HG03469 (cell line): ENCODE data around the gene VCAN.

Experiments used
- ATAC-seq: cut with Tn5 transposase; IDR thresholded peaks from one replicate; pipeline ENCODE4 v1.9.1; 2021; ENCODE audit warnings: mild to moderate bottlenecking, moderate library complexity, moderate number of reproducible peaks; ENCODE audit not compliant: unreplicated experiment

The VCAN gene

DNA sequence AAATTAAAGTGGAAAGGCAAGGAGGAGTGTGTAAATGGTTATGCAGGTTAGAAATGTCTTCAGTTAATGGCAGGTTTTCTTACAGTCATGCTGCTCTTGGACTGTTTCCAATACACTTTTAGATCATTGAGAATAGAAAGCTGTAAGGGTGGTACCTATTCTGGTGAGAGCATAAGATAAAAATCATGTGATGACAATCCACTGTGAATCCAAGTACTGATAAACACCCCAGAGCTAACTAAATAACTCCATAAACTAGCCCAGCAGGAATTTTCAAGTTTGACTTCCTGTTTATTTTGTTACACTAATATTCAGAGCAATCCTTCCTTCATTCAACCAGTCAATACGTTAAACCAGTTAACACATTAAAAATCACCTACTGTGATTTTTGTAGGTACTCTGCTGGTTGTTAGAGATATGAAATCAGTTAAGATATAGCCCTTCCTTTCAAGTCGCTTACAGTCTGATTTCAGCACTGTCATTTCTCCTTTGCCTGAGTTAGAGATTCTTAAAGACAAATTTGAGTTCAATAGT is 22.6 kb downstream of the VCAN start:
- no peak for ATAC-seq

DNA sequence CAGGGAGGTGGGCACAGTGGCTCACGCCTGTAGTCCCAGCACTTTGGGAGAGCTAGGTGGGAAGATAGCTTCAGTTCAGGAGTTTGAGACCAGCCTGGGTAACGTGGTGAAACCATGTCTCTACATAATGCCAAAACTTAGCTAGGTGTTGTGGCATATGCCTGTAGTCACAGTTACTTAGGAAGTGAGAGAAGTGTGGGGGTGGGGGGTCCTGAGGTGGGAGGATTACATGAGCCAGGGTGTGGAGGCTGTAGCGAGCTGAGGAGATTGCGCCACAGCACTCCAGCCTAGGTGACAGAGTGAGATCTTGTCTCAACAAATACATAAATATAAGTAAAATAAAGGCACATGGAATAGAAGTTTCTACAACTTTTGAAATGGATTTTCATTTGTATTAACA is 23.1 kb downstream of the VCAN start:
- no peak for ATAC-seq

DNA sequence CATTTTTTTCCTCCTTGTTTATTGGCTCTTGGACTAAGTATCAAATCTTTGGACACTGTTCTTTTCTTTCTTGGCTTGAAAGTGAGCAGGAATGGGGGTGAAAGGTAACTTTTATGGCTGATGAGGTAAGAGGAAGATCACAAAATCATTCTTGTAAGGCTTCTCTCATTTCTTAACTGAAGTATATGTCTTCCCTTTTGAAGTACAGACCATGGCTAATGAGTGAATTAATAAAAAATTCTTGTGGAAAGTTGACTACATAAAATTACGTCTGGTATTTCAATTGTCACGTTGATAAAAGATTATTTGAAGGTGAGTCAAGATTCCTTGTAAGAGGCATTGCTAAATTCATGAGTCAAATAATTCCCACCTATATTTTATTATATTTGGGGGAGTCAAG is 25.1 kb downstream of the VCAN start:
- no peak for ATAC-seq

DNA sequence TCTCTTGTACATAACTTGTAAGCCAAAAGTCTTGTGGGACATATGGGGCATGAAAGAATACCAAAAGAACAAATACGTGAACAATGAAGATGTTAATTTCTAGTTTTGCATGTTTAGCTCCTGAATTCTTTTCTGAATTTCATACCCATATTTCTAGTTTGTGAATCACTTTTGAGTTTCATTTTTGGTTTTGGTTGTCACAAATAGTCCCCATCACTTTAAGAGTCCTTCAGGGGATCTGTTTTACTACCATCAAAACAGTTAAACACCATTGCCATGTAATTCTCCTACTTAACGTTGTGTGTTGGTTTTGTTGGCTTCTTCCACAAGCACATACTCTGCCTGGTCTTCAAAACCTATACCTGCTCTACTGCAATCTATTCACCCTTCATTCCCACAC is 27.0 kb downstream of the VCAN start:
- no peak for ATAC-seq

DNA sequence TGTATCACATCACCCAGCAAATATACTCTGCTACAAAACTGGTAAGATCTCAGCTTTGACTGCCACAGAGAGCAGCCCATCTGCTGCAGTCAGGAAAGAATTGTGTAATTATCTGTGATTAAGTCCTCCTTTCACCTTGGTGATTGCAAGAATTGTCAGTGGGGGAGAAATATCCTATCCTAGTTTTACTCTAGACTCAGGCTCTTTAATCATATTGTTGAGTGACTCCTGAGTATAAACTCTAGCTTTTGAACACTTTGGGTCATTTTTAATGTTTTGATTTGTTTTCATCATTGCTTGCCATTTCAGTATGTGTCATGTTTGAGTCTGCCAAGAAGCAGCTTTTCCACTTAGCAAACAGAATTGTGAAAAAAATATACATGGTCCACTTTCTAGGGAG is 32.1 kb downstream of the VCAN start:
- ATAC-seq, result no peak

DNA sequence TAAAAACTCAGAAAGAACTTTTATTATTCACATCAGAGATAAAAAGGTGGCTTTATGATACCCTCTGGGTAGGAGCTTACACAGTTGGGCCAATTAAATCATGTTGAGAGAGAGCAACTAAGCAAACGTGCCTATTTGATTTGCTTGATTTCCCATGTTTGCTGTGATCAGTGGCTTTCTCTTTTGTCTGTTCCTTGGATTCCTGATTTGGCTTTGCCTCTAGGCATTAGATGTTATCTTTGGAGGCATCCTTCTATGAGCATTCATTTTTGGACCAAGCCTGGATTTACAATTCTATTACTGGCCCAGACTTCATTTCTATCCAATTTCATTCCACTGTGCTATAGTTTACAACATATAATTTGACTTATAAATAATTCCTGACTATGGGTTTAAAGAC is 35.9 kb downstream of the VCAN start:
- no peak for ATAC-seq

DNA sequence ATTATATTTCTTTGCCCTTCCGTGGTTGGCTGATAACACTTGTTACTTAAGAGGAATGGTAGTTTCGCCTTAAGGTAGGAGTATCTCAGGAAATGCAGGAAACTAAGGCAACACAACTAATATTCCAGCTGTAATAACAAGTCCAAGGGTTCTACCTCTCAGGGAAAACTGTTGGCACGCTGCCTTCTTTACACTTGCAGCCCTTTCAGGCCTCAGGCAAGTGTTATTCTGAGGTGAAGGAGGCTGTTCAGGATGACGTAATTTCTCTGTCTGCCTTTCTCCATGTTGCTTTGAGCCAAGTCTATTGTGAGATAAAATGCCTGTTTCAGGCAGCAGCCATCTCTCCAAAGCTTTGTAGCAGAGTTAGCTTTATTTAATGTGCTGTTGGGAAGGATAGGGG is 38.0 kb downstream of the VCAN start:
- ATAC-seq, result no peak

DNA sequence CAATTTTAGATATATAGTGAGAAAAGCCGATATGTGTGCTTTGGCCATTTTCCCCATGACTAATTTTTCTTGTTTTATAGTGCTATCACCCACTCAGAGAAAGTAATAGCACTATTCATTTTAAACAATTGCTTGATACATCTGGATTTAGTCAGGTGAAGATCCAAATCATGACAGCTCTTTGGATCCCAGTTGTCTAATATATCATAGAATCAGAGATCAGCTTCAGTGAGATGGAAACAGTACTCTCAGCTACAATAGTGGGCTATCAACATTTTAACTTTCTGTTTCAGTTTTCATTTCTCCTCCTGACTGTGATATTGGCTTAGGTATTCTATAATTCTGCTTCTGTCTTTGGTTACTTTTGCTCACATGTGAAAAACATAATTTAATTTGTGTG is 38.7 kb downstream of the VCAN start:
- peak; percentile 79 for ATAC-seq

DNA sequence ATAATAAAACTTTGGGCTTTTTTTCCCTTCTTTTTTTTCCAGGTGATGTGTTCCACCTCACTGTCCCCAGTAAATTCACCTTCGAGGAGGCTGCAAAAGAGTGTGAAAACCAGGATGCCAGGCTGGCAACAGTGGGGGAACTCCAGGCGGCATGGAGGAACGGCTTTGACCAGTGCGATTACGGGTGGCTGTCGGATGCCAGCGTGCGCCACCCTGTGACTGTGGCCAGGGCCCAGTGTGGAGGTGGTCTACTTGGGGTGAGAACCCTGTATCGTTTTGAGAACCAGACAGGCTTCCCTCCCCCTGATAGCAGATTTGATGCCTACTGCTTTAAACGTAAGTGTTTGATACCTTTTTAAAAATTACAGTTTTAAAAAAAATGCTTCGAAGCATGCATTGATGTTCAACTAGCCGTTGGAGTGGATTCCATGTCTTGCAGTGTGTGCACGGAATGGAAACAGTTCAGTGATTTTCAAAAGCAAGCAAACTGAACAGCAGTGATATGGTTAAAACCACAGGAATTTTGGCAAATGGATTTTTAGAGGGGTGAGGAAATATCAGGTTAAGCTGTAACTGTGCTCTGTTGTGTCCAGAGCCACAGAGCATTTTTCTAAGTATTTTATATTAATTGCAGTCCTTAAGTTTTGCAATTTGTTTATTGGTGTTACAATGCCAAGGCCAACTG is 40.7 kb downstream of the VCAN start:
- no peak for ATAC-seq

DNA sequence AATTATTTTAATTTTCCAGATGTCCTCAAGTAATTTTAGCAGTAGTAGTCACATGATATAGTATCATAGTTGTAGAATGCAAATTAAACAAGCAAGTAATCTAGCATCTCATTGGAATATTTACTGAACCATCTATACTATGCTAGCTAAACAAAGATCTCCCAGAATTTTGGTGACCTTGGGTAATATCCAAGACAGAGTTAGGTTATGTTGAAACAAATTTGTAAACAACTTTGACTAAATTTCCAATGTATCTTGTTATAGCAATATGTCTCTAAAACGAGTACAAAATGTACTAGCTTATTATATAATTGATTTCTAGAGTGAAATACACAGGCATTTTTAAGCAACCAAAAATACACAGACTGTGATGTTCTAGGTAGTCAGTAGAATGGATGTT is 41.5 kb downstream of the VCAN start:
- no peak for ATAC-seq

DNA sequence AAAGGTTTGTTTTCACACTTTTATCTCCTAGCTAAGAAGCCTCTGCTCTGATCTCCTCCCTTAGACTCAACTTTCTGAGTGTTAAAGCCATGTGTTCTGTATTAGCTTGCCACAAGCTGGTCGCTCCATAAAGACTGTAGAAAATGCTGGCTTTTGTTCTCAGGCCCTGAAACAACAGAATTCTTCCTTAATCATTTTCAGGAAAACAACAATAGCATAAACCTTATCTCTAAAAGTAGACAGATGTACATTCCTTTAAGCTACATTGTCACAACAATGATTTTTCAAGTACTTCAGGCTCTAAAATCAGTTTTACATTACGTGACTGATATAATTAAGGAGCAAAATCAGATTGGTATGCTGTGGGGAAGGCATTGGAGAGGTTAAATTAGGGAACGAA is 41.9 kb downstream of the VCAN start:
- ATAC-seq, result no peak

DNA sequence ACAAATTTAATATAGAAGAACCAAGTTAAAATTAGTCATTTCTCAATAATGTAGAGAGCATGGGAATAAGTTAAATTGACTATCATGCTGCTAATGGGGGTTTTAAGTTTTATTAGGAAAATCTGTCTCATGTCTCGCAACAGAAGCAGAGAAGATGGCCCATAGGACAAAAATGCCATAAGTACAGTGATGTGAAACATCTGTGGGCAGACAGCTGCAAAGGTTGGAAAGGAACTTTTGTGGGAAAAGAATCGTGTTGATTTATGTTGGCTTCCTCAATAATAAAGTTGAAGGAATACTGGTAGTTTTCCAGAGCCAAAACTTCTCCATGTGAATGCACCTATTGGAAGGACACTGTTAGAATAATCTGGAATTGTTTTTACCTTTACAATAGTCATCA is 44.8 kb downstream of the VCAN start:
- ATAC-seq, result no peak

DNA sequence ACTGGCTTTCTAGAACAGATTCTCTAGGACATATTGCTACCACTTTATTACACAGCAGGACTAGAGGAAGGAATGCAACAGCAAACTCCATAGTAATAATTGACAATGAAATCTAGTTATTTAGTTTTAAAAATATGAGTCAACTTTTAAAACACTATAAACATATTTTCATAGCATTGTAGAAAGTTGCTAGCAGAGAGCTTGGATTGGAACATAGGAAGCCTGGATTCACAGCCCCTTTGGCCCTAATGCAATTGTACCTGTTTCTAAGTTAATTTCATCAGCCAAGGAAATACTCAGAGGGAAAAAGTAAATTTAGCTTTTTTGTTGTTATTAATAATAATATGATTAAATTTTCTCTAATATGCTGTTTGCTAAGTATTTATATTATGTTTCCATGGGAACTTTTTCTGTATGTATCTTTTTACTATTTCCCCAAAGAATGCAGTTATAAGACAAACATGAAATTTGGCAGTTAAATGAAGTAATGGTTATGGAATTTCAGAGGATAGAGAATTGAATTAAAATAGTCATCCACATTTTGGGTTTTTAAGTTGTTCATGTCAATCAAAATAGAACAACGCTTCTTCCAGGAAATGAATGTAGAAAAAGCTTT is 45.6 kb downstream of the VCAN start:
- no peak for ATAC-seq

DNA sequence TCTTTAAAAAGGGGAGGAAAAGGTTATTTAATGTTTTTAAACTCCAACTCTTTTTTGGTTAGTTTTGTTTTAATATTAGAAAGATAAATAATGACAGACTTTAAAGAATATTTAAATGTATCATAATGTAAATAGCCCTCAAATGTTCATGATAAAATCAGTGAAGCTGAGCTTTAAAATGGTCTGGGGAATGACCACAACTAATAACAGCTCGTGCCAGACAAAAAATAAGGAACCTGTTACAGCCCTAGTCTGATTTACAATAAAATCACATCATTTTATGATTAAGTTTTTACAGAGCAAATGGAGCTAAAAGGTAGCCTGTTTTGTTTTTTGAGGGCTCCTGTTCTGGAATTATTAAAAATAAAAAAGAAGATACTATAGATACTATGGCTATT is 46.1 kb downstream of the VCAN start:
- no peak for ATAC-seq

DNA sequence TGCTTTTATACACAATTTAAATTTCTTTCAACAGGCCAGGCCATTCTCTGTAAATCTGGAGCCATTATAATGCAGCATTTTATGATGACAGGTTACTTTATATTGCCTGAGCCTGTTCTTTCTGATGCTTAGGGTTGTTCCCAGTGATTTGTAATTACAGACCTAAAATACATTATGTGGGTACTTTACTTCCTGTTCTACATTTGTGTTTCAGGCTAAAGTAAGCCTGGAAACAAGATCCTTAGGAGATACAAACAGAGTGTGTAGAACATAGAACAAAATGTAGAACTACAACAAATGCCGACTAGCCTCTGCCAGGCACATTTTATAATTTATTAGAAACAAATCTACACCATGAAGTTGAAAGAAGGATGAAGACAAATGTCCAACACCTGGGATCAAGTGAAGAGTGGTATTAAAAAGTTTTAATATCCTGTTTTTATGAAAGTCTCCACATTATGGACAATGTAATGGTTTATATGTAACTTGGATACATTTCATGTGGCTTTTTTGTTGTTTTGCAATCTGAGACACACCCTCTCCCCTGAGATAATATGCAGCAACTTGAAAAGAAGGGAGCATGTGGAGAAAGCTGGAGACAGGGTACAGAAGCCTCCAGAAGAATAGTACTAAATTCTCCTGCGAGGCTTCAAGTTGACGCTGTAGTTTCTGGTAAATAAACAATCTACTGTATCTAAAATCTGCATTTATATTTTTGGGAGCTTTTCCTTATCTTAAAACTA is 46.9 kb downstream of the VCAN start:
- ATAC-seq, result no peak

DNA sequence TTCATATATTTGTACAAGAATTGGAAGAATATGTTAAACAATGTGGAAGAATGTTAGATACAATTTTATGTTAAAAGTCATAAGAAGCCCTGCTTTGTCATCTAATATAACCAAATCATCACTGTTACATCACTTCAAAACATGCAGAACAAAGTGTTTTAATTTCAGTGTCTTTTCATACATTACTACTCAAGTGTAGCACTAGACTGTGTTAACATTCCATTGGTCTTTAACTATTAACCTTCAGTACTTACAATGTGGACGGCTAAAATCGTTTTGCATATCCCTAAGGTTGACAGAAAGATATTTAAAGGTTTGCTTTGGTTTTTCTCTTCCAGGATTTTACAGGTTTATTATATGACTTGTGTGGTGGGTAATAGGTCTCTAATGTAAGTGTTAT is 50.9 kb downstream of the VCAN start:
- no peak for ATAC-seq

DNA sequence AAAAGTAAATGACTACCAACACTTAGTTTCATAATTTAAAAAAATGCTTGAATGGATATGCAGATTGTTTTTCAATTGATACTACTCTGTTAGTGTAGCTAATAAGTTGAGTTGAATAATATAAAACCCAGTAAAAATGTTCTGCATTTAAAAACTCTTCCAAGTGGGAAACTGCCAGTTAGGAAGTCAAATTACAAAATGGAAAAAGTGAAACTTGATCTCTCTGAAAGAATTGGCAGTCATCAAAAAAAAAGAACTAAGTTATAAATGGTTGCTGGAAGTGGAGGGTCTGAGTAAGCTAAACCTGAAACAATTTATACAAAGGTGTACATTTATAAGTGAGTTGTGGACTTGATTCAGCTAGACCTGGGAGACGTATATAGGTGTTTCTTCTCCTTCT is 52.4 kb downstream of the VCAN start:
- ATAC-seq, result no peak

DNA sequence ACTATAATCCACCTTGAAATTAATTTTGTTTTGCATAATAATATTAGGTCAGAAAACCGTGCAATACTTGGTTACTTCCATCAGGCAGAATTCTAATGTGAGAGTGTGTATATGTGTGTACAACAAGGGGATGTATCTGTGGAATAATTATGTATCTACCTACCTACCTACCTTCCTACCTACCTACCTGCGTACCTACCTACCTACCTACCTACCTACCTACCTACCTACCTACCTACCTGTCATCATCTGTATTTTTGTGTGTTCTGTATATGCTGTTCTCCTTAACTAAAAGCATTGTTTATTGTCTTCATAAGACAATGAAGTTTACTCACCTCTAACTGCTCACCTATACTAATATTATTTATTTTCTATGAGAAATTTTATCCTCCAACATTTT is 52.8 kb downstream of the VCAN start:
- no peak for ATAC-seq

DNA sequence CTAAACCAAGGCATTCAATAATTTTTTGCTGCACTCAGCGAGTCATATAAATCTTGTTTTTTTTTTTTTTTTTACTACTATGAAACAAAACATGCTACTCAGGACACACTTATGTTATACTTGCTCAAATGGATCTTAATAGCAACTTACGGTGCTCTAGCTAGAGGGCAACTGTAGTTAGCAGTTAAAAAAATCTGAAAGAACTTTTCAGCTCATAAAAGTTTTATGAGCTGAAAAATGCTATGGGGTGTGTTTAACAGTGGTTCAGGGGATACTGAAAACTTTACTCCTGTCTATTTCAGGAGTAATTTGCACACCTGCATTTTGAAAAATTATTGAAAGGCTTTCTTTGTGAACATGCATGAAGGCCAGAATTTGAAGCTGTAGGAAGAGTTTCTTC is 53.4 kb downstream of the VCAN start:
- no peak for ATAC-seq

DNA sequence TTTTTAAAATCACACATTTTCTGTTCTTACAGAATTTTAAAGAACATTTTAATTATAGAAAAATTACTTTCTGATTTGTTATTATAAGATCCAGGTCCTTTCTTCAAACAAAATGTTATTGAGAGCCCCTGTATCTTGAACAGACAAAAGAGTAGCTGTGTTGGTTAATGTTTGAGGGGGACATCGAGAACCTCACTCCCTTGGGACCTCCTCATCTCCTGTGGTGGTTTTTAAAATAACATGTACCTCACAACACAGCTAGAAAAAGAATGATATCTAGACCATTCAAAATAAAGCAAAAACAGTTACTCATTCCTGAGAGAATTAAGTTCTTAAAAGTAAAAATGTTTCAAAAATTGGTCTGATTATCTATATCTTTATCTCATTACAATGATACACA is 54.7 kb downstream of the VCAN start:
- ATAC-seq, result no peak

DNA sequence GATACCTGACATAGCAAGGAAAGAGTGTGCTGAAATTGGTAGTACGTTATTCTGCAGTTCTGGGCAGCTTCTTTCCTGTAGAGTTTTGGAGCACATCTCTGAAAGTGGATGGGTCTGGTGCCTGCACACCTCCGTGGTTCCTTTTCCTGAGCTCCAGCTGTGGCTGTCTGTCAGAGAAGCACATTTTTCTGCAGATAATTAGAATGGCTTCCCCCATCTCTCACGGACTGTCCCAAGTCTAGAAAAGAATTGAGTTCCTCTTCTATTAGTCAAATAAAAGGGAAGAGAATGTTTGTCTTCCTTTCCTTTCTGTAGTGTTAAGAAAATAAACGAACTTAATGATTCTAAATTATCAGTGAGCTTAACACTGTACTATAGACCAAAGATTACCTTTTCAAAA is 55.7 kb downstream of the VCAN start:
- no peak for ATAC-seq
